Measurements from ENCODE around the gene TANGO2. TPM values are rescaled to one million over a fixed set of nuclear protein-coding genes. Genes with fewer than 3 reads are reported as not detected.

The TANGO2 gene, protein sequence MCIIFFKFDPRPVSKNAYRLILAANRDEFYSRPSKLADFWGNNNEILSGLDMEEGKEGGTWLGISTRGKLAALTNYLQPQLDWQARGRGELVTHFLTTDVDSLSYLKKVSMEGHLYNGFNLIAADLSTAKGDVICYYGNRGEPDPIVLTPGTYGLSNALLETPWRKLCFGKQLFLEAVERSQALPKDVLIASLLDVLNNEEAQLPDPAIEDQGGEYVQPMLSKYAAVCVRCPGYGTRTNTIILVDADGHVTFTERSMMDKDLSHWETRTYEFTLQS
- 22.4 and 34.1 TPM in 2 replicates for total RNA-seq

DNA sequence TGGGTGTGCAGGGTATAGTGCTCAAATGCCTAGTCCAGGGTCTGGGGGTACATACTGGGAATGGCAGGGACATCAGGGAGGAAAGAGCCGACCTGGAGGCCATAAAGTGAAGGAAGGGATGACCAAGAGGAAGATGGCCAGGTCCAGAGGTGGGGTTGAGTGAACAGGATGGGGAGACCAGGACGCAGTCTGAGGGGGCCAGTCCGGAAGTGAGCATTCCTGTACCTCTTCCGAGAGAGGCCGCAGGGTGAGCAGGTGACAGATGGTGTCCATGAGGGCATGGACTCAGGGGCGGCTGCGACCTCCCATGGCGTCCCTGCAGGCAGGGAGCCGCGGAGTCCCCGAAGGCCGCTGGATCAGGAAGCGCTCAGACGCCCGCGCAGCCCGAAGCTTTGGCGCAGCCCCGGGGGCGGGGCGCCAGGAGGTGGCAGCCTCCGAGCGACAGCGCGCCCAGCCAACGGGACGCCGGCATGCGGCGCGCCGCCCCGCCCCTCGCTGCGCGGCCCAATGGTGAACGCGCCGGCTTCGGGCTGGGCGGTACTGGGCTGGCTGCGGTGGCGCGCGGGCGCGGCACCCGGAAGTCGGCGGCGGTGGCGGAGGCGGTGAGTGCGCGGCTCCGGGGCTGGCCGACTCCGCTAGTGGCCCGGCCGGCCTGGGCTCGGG lies at the start of gene TANGO2:
TANGO2 (plus strand) TSS at position 578 of the 663 bp plus-strand sequence. CDS start 15,689 bp downstream, outside the sequence.

DNA sequence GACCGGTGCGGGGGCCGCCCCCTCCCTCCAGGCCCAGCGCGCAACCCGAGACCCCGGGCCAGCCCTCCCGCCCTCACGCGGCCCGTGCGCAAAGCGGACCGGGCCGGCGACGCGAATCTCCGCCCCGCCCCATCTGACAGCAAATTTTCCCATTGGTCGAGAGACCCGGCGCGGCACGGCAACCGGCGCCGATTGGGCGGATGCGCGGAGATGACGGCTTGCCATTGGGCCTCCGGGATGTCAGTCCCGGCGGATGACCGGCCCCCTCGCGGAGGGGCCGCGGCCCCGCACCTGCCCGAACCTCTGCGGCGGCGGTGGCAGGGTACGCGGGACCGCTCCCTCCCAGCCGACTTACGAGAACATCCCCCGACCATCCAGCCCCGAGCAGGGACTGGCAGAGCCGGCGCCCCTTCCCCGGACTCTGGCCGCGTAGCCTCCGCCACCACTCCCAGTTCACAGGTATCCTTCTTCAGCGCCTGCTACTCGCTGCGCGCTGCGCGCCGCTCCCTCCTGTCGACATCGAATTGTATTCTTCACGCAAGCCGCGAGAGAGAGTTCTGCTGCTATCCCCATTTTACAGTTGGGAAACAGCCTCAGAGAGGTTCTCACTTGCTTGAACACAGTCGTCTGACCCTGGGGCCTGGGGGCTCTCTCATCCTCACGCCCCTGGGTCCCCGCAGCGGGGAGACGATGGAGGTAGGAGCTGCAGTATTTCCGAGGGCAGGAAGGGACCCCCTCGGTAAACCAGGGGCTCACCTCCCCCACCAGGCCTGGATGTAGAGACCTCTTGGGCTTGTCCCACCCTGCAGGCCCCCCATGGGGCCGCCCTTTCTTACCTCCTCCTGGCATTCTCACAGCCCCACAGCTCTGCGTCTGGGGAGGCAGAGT lies 3.9 kb upstream of the TANGO2 start, which contains the start of gene ARVCF:
ARVCF (minus strand) TSS at position 90 of the 888 bp plus-strand sequence. CDS start 26,029 bp downstream, outside the sequence.

DNA sequence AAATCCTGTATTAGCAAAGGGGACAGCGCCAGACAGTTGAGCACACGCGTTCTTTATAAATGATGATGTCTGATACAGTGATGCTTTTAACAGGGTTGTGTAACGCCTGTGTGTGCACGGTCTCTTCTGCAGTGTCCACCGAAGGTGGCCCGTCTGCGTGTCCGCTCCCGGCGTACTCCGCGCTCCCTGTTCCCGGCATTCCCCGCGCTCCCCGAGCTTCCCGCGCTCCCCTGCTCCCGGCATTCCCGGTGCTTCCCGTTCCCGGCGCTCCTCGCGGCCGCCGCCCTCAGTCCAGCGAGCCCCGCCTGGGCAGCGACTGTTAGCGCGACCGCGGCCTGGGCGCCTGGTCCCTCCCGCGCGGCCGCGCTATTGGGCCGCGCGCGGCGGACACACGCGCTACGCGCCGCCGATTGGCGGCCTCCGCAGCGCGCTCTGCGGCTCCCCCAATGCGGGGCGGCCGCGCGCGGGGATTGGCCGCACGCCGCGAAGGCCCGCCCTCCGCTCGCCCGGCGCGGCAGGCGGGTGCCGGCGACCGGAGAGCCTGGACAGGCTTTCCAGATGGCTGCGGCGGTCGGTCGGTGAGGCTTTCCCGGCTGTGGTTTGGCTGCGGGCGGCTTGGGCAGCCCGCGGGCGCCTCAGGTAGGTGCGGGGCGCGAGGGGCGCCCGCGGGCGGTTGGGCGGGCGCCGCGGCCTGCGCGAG lies 59.0 kb downstream of the TANGO2 start, which contains the start of gene DGCR8:
DGCR8 (plus strand) TSS at position 497 of the 700 bp plus-strand sequence. CDS start 5,723 bp downstream, outside the sequence.

DNA sequence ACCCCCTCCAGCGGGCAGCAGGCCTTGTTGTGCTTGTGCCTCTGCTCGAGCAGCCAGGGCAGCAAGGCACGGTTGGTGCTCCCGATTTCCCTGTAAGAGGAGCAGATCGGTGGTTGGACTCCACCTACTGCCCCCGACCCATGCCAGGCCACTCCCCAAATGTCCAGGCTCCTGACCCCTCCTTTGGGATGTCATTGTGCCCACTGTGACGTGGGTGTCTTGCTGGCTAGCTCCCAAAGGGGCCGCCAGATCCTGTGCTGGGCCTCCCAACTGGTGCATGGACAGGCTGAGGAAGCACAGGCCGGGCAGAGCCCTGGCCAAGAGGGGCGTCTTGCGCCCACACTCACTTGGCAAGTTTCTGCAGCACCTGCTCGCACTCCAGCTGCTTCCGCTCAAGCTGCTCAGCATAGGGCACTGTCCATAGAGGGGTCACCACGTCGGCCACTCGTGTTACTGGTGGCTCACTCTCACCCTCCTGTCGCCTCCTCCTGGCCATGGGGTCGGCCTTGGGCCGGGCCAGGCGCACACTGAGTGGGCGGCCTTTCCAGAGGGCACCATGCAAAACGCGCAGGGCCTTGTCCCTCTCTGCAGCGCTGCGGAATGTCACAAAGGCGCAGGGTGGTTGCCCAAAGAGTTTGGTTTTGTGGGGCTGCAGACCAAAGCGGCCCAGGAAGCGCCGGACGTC lies 94.9 kb downstream of the TANGO2 start, which contains the start of gene RANBP1:
RANBP1 (plus strand) TSS at position 414 of the 685 bp plus-strand sequence; CDS start at position 495, 81 bp downstream.

Other genes starting within 250 kb of the TANGO2 start
- 6.6 and 7.2 TPM in 2 replicates for gene GNB1L, start 166.2 kb upstream of the TANGO2 start, total RNA-seq
- gene RTL10, start 166.2 kb upstream of the TANGO2 start, total RNA-seq: 9.0 and 10.7 TPM in 2 replicates
- 236 and 328 TPM in 2 replicates for gene COMT, start 79.3 kb upstream of the TANGO2 start, total RNA-seq
- 6.7 and 15.3 TPM in 2 replicates for gene TXNRD2, start 79.3 kb upstream of the TANGO2 start, total RNA-seq
- gene ARVCF, start 4.3 kb upstream of the TANGO2 start, total RNA-seq: 14.5 and 18.3 TPM in 2 replicates
- gene DGCR8, start 59.1 kb downstream of the TANGO2 start, total RNA-seq: 13.8 and 18.0 TPM in 2 replicates
- gene RANBP1, start 95.0 kb downstream of the TANGO2 start, total RNA-seq: 233 and 302 TPM in 2 replicates
- gene TRMT2A, start 96.1 kb downstream of the TANGO2 start, total RNA-seq: 26.6 and 39.4 TPM in 2 replicates
- gene ZDHHC8, start 110.7 kb downstream of the TANGO2 start, total RNA-seq: 22.9 and 28.9 TPM in 2 replicates
- gene CCDC188, start 129.9 kb downstream of the TANGO2 start, total RNA-seq: 0.17 TPM in 1 of 2 replicates, not detected in the other
- gene RTN4R, start 247.2 kb downstream of the TANGO2 start, total RNA-seq: 1.2 and 2.6 TPM in 2 replicates